H9 (cell line): ENCODE measurements around the gene CACNB2. TPM values are rescaled to one million over a fixed set of nuclear protein-coding genes. Genes with fewer than 3 reads are reported as not detected.
"Not testable (repeated sequence)": the region's sequence is repeated elsewhere in the genome, so short reads cannot be mapped to it uniquely, and the experiment has no call there.

Source experiments
- DNase-seq: peaks from one replicate; pipeline ENCODE4 v3.0.0-alpha.2; 2017
- H2AFZ ChIP-seq: one replicate; pipeline ENCODE4 v1.6.1; 2013; ENCODE audit warnings: mild to moderate bottlenecking, low read length, control low read depth, moderate library complexity
- H2AK5ac ChIP-seq: 2 replicates; pipeline ENCODE4 v1.6.1; 2013; ENCODE audit warnings: low read length, control low read depth, mixed read lengths; ENCODE audit not compliant: insufficient read length
- H2BK120ac ChIP-seq: one replicate; pipeline ENCODE4 v1.6.1; 2013; ENCODE audit warnings: low read depth, mild to moderate bottlenecking, low read length, control low read depth, inconsistent platforms; ENCODE audit not compliant: poor library complexity, severe bottlenecking
- H2BK12ac ChIP-seq: 2 replicates; pipeline ENCODE4 v1.6.1; 2013; ENCODE audit warnings: low read length, control low read depth, mixed read lengths, low read depth; ENCODE audit not compliant: insufficient read length
- H2BK15ac ChIP-seq: 2 replicates; pipeline ENCODE4 v1.6.1; 2013; ENCODE audit warnings: low read depth, low read length, control low read depth
- H2BK20ac ChIP-seq: one replicate; pipeline ENCODE4 v1.6.1; 2013; ENCODE audit warnings: low read depth, mild to moderate bottlenecking, low read length, control low read depth, inconsistent platforms; ENCODE audit not compliant: poor library complexity, severe bottlenecking
- H2BK5ac ChIP-seq: 2 replicates; pipeline ENCODE4 v1.6.1; 2013; ENCODE audit warnings: low read length, control low read depth, mixed read lengths; ENCODE audit not compliant: insufficient read length
- H3K14ac ChIP-seq: 2 replicates; pipeline ENCODE4 v1.6.1; 2013; ENCODE audit warnings: low read length, control low read depth; ENCODE audit not compliant: insufficient read depth
- H3K18ac ChIP-seq: 2 replicates; pipeline ENCODE4 v1.6.1; 2013; ENCODE audit warnings: low read depth, mild to moderate bottlenecking, mixed read lengths, low read length, control low read depth; ENCODE audit not compliant: insufficient read length
- H3K23ac ChIP-seq: 2 replicates; pipeline ENCODE4 v1.6.1; 2013; ENCODE audit warnings: low read length, control low read depth, mixed read lengths, low read depth; ENCODE audit not compliant: insufficient read length
- H3K23me2 ChIP-seq: 2 replicates; pipeline ENCODE4 v1.6.1; 2013; ENCODE audit warnings: low read depth, mild to moderate bottlenecking, mixed read lengths, low read length, control low read depth; ENCODE audit not compliant: insufficient read length, poor library complexity, severe bottlenecking
- H3K27ac ChIP-seq: 2 replicates; pipeline ENCODE4 v1.5.1; 2013; ENCODE audit warnings: low read length, control low read depth, mixed read lengths, low read depth; ENCODE audit not compliant: insufficient read length
- H3K27me3 ChIP-seq: 2 replicates; pipeline ENCODE4 v1.6.1; 2013; ENCODE audit warnings: low read length, control low read depth, inconsistent platforms; ENCODE audit not compliant: insufficient read depth
- H3K4ac ChIP-seq: 2 replicates; pipeline ENCODE4 v1.6.1; 2013; ENCODE audit warnings: low read depth, mild to moderate bottlenecking, control low read depth, inconsistent platforms, low read length, moderate library complexity
- H3K4me1 ChIP-seq: 2 replicates; pipeline ENCODE4 v1.6.1; 2013; ENCODE audit warnings: low read length, control low read depth, inconsistent platforms; ENCODE audit not compliant: insufficient read depth
- H3K4me2 ChIP-seq: 2 replicates; pipeline ENCODE4 v1.6.1; 2013; ENCODE audit warnings: low read length, control low read depth, mixed read lengths; ENCODE audit not compliant: insufficient read length, insufficient read depth
- H3K56ac ChIP-seq: 2 replicates; pipeline ENCODE4 v1.6.1; 2013; ENCODE audit warnings: low read depth, mild to moderate bottlenecking, mixed read lengths, low read length, control low read depth; ENCODE audit not compliant: insufficient read length
- H3K79me1 ChIP-seq: 2 replicates; pipeline ENCODE4 v1.6.1; 2013; ENCODE audit warnings: low read depth, mild to moderate bottlenecking, moderate library complexity, low read length, control low read depth, inconsistent platforms; ENCODE audit not compliant: insufficient read depth, poor library complexity, severe bottlenecking
- H3K79me2 ChIP-seq: 2 replicates; pipeline ENCODE4 v1.6.1; 2013; ENCODE audit warnings: low read length, control low read depth, inconsistent platforms; ENCODE audit not compliant: insufficient read depth
- H3K9ac ChIP-seq: 2 replicates; pipeline ENCODE4 v1.6.1; 2013; ENCODE audit warnings: low read length, control low read depth, mixed read lengths; ENCODE audit not compliant: insufficient read length; ENCODE audit errors: extremely low read depth
- H3K9me3 ChIP-seq: one replicate; pipeline ENCODE4 v1.6.1; 2013; ENCODE audit warnings: low read depth, low read length, inconsistent platforms; ENCODE audit not compliant: control insufficient read depth
- H3T11ph ChIP-seq: one replicate; pipeline ENCODE4 v1.6.1; 2013; ENCODE audit warnings: mild to moderate bottlenecking, low read length, control low read depth, inconsistent platforms
- H4K20me1 ChIP-seq: one replicate; pipeline ENCODE4 v1.6.1; 2013; ENCODE audit not compliant: control insufficient read depth, insufficient read length, insufficient read depth
- H4K5ac ChIP-seq: 2 replicates; pipeline ENCODE4 v1.6.1; 2013; ENCODE audit warnings: low read depth, mild to moderate bottlenecking, mixed read lengths, low read length, control low read depth; ENCODE audit not compliant: insufficient read length
- H4K8ac ChIP-seq: replicated peaks from 2 replicates; pipeline ENCODE4 v1.6.1; 2013; ENCODE audit warnings: low read length, control low read depth, mixed read lengths, low read depth; ENCODE audit not compliant: insufficient read length
- H4K91ac ChIP-seq: 2 replicates; pipeline ENCODE4 v1.6.1; 2013; ENCODE audit warnings: low read depth, mild to moderate bottlenecking, moderate library complexity, mixed read lengths, low read length, control low read depth; ENCODE audit not compliant: insufficient read length
- H3K27ac Mint-ChIP-seq, 3 experiments: 2 replicates in 2 of 3; 3 replicates in 1 of 3; pipeline ENCODE4 v1.8.0; 2020 to 2021; ENCODE audit warnings: mixed read lengths in 3 of 3, mild to moderate bottlenecking in 1 of 3, moderate library complexity in 1 of 3
- H3K27me3 Mint-ChIP-seq: 2 replicates; pipeline ENCODE4 v1.8.0; 2021; ENCODE audit warnings: low read depth, mild to moderate bottlenecking, moderate library complexity, mixed read lengths
- H3K36me3 Mint-ChIP-seq, 3 experiments: 2 replicates in 2 of 3; 3 replicates in 1 of 3; pipeline ENCODE4 v1.8.0; 2020 to 2021; ENCODE audit warnings: low read depth in 3 of 3, mixed read lengths in 3 of 3; ENCODE audit not compliant: insufficient read depth in 1 of 3
- H3K4me1 Mint-ChIP-seq, 2 experiments: 2 replicates each; pipeline ENCODE4 v1.8.0; 2020; ENCODE audit warnings: mixed read lengths in 2 of 2
- H3K4me3 Mint-ChIP-seq, 2 experiments: 2 replicates in 1 of 2; 3 replicates in 1 of 2; pipeline ENCODE4 v1.8.0; 2020 to 2021; ENCODE audit warnings: mild to moderate bottlenecking in 2 of 2, mixed read lengths in 2 of 2, moderate library complexity in 1 of 2
- H3K9me3 Mint-ChIP-seq, 2 experiments: 2 replicates in 1 of 2; 3 replicates in 1 of 2; pipeline ENCODE4 v1.8.0; 2020; ENCODE audit warnings: mild to moderate bottlenecking in 2 of 2, mixed read lengths in 2 of 2, moderate library complexity in 1 of 2
- WGBS: extraction: QIAGEN DNeasy Blood & Tissue Kit; methylation state at CpG from one replicate; pipeline ENCODE4 v1.1.7; 2013; ENCODE audit warnings: missing lambda C conversion rate, low lambda C conversion rate, mixed read lengths; ENCODE audit not compliant: insufficient read length; ENCODE audit errors: extremely low coverage; 5-methylcytosine and 5-hydroxymethylcytosine counted together
- total RNA-seq: library from RNA; stranded (reverse); gene quantifications from 2 replicates; pipeline ENCODE4 v1.2.1, GENCODE V29; 2021
- TF ChIP-seq, protein P1 (sequence below): fragments of 200-600 bp; sonication (generic); conservative IDR thresholded peaks from 3 replicates; pipeline ENCODE4 v1.8.0; 2021; ENCODE audit warnings: antibody characterized with exemption, mild to moderate bottlenecking

Gene CACNB2
- total RNA-seq, 1 experiment from 2014 or later, result 2.6 TPM

DNA sequence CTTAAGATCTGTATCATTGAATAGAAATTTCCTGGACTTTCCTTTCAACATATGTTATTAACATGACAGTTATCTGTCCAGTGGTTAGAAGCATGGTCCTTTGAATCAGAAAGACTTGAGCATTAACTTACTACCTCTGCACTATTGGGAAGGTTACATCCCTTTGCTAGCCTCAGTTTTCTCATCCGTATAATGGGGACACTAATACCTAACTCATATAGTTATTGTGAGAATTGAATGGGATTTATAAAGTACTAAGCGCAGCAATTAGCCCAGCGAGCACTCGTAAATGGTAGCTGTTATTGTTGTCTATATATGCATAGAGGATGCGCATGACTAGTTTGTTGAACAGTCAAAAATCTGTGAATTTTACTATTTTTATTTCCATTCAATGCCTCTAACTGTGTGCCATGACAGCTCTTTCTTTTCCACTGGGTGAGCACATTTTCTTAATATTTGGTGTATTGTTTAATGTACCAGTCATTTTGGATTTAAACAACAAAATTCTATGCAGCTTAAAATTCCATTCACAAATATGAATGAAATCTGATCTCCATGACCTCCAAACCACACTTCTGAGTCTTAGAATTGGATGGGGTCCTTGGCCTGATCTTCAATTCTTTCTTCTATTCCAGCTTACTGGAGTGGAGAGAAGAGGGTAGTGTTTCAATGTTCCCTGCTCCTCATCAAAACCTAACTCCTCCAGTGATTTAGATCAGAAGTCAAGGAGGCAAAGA is 65.0 kb downstream of the CACNB2 start:
- Histone ChIP-seq H3K14ac (no peak overlapping the region), H4K20me1 (no peaks in the 10 kb centered on the region), H3K18ac (no peak overlapping the region), H2BK120ac (no peak overlapping the region), H2BK20ac (no peak overlapping the region), H3K9me3 (no peaks in the 10 kb centered on the region), H3K23me2 (no peaks in the 10 kb centered on the region), H4K8ac (no peak overlapping the region), H3K4ac (no peak overlapping the region), H3K79me1 (no peaks in the 10 kb centered on the region), H3K79me2 (no peaks in the 10 kb centered on the region), H2BK15ac (no peak overlapping the region), H3K56ac (no peak overlapping the region), H3K27me3 (no peaks in the 10 kb centered on the region), H3K4me2 (no peak overlapping the region), H4K91ac (no peak overlapping the region), H3K27ac (no peak overlapping the region), H2BK5ac (no peak overlapping the region), H3K23ac (no peak overlapping the region), H3K9ac (no peak overlapping the region), H3K4me1 (no peaks in the 10 kb centered on the region), H2AK5ac (no peak overlapping the region), H2AFZ (no peak overlapping the region), H3T11ph (no peak overlapping the region), H4K5ac (no peak overlapping the region), H2BK12ac (no peak overlapping the region)
- H3K4me1 Mint-ChIP-seq, result peaks cover 0 to 3% of the 10 kb centered on the region in 2 experiments; a peak in 2 of 4 replicates
- no peaks in the 10 kb centered on the region for H3K9me3 Mint-ChIP-seq
- no peak overlapping the region for H3K27ac Mint-ChIP-seq
- TF ChIP-seq, protein P1, sequence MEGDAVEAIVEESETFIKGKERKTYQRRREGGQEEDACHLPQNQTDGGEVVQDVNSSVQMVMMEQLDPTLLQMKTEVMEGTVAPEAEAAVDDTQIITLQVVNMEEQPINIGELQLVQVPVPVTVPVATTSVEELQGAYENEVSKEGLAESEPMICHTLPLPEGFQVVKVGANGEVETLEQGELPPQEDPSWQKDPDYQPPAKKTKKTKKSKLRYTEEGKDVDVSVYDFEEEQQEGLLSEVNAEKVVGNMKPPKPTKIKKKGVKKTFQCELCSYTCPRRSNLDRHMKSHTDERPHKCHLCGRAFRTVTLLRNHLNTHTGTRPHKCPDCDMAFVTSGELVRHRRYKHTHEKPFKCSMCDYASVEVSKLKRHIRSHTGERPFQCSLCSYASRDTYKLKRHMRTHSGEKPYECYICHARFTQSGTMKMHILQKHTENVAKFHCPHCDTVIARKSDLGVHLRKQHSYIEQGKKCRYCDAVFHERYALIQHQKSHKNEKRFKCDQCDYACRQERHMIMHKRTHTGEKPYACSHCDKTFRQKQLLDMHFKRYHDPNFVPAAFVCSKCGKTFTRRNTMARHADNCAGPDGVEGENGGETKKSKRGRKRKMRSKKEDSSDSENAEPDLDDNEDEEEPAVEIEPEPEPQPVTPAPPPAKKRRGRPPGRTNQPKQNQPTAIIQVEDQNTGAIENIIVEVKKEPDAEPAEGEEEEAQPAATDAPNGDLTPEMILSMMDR, result no peak
- DNase-seq, result no peak
- H3K27me3 Mint-ChIP-seq, result no peaks in the 10 kb centered on the region
- H3K36me3 Mint-ChIP-seq, result no peaks in the 10 kb centered on the region
- WGBS, result no CpG with 5 or more reads among the region's 5 CpGs
- no peak overlapping the region for H3K4me3 Mint-ChIP-seq

DNA sequence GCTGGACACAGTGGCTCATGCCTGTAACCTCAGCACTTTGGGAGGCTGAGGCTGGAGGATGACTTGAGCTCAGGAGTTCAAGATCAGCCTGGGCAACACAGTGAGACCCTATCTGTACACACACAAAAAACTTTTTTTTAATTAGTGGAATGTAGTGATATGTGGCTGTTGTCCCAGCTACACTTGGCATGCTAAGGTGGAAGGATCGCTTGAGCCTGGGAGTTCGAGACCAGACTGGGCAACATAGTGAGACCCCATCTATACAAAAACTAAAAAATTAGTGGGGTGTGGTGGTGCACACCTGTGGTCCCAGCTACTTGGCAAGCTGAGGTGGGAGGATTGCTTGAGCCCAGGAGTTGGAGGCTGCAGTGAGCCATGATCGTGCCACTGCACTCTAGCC is 68.0 kb downstream of the CACNB2 start:
- H3K4me1 ChIP-seq, H3K56ac ChIP-seq, H3K9me3 Mint-ChIP-seq, H3K9me3 ChIP-seq, H3K9ac ChIP-seq, H2BK15ac ChIP-seq, DNase-seq, H3K27me3 ChIP-seq, H3K79me1 ChIP-seq, H4K8ac ChIP-seq, H4K91ac ChIP-seq, H3K23ac ChIP-seq, H2BK20ac ChIP-seq, H3K23me2 ChIP-seq, H4K20me1 ChIP-seq, H3K4ac ChIP-seq, H3K14ac ChIP-seq, H3K4me2 ChIP-seq, H2BK5ac ChIP-seq, H4K5ac ChIP-seq, H3K27ac ChIP-seq, H2BK12ac ChIP-seq, H3T11ph ChIP-seq, H3K36me3 Mint-ChIP-seq, H3K27ac Mint-ChIP-seq, H3K4me1 Mint-ChIP-seq, H3K79me2 ChIP-seq, H3K27me3 Mint-ChIP-seq, H2AFZ ChIP-seq, H2AK5ac ChIP-seq, H2BK120ac ChIP-seq, H3K4me3 Mint-ChIP-seq, H3K18ac ChIP-seq: not testable (repeated sequence)
- no CpG with 5 or more reads among the region's 3 CpGs for WGBS
